CD14-positive monocyte (primary cell): ENCODE results near the gene OLFM3. TPM values are rescaled to one million over a fixed set of nuclear protein-coding genes. Genes with fewer than 3 reads are reported as not detected.

Experiments
- DNase-seq, 3 donors: peaks; one replicate each; pipeline ENCODE4 v3.0.0-alpha.2; 2011 to 2022
- H2AFZ ChIP-seq: 2 replicates; pipeline ENCODE4 v1.6.0; 2012; ENCODE audit warnings: mild to moderate bottlenecking, low read depth, low read length, inconsistent platforms; ENCODE audit not compliant: insufficient read depth, poor library complexity, severe bottlenecking
- H3K27ac ChIP-seq, 2 donors: 1 replicate in 1 of 2; 2 replicates in 1 of 2; pipeline ENCODE4 v1.5.1; 2012 to 2013; ENCODE audit warnings: low read length in 2 of 2, control low read depth in 1 of 2, inconsistent platforms in 1 of 2, low read depth in 1 of 2, mild to moderate bottlenecking in 1 of 2
- H3K27me3 ChIP-seq, 2 donors: one replicate each; pipeline versions ENCODE4 v1.6.0 to v1.6.1; 2011 to 2013; ENCODE audit warnings: low read length in 2 of 2; ENCODE audit not compliant: control insufficient read depth in 2 of 2, insufficient read depth in 2 of 2
- H3K36me3 ChIP-seq, 2 donors: replicated peaks in 1 of 2; 1 replicate in 1 of 2; 2 replicates in 1 of 2; pipeline versions ENCODE4 v1.5.1 to v1.6.1; 2012 to 2013; ENCODE audit warnings: low read length in 2 of 2, control low read depth in 1 of 2, inconsistent platforms in 1 of 2, mild to moderate bottlenecking in 1 of 2; ENCODE audit not compliant: insufficient read depth in 2 of 2, control insufficient read depth in 1 of 2
- H3K4me1 ChIP-seq, 2 donors: 1 replicate in 1 of 2; 2 replicates in 1 of 2; pipeline versions ENCODE4 v1.5.1 to v1.6.1; 2012 to 2013; ENCODE audit warnings: low read length in 2 of 2, control low read depth in 1 of 2, inconsistent platforms in 1 of 2, mild to moderate bottlenecking in 1 of 2, moderate library complexity in 1 of 2; ENCODE audit not compliant: insufficient read depth in 2 of 2, control insufficient read depth in 1 of 2
- H3K4me2 ChIP-seq: replicated peaks from 2 replicates; pipeline ENCODE3; 2012; ENCODE audit warnings: low read length, moderate library complexity, mild to moderate bottlenecking; ENCODE audit not compliant: poor library complexity, severe bottlenecking; ENCODE audit errors: extremely low read depth
- H3K4me3 ChIP-seq, 3 experiments: fragments of 200-600 bp in 1 of 3; sonication (generic) in 1 of 3; replicated peaks in 1 of 3; 1 replicate in 2 of 3; 2 replicates in 1 of 3; pipeline ENCODE4 v1.5.1; 2011 to 2013; ENCODE audit warnings: low read length in 3 of 3, mild to moderate bottlenecking in 3 of 3, control low read depth in 2 of 3, low read depth in 2 of 3, inconsistent platforms in 1 of 3, moderate library complexity in 1 of 3
- H3K79me2 ChIP-seq: 2 replicates; pipeline ENCODE4 v1.6.0; 2012; ENCODE audit warnings: mild to moderate bottlenecking, control low read depth, inconsistent platforms, low read length, moderate library complexity; ENCODE audit not compliant: insufficient read depth
- H3K9ac ChIP-seq: 2 replicates; pipeline ENCODE4 v1.6.0; 2017; ENCODE audit warnings: low read length, mild to moderate bottlenecking; ENCODE audit not compliant: insufficient read depth, poor library complexity, severe bottlenecking
- H3K9me3 ChIP-seq, 2 donors: replicated peaks in 1 of 2; 1 replicate in 1 of 2; 2 replicates in 1 of 2; pipeline versions ENCODE4 v1.5.1 to v1.6.1; 2012 to 2013; ENCODE audit warnings: low read length in 2 of 2, control low read depth in 1 of 2; ENCODE audit not compliant: control insufficient read depth in 1 of 2, insufficient read depth in 1 of 2
- H4K20me1 ChIP-seq: 2 replicates; pipeline ENCODE4 v1.6.0; 2012; ENCODE audit warnings: mild to moderate bottlenecking, low read length, control low read depth, moderate library complexity; ENCODE audit not compliant: insufficient read depth
- H3K27ac Mint-ChIP-seq, 7 donors: one replicate each; pipeline ENCODE4 v1.8.0; 2020; ENCODE audit warnings: mild to moderate bottlenecking in 7 of 7, mixed read lengths in 7 of 7, moderate library complexity in 6 of 7, inconsistent platforms in 2 of 7
- H3K27me3 Mint-ChIP-seq, 3 donors: one replicate each; pipeline ENCODE4 v1.8.0; 2021 to 2022; ENCODE audit warnings: low read depth in 3 of 3, mild to moderate bottlenecking in 3 of 3, mixed read lengths in 3 of 3, moderate library complexity in 3 of 3, inconsistent platforms in 1 of 3
- H3K36me3 Mint-ChIP-seq, 2 donors: one replicate each; pipeline ENCODE4 v1.8.0; 2020; ENCODE audit warnings: mixed read lengths in 2 of 2, inconsistent platforms in 1 of 2, mild to moderate bottlenecking in 1 of 2
- H3K4me1 Mint-ChIP-seq: one replicate; pipeline ENCODE4 v1.8.0; 2020; ENCODE audit warnings: mild to moderate bottlenecking, mixed read lengths
- H3K4me3 Mint-ChIP-seq, 2 donors: one replicate each; pipeline ENCODE4 v1.8.0; 2020; ENCODE audit warnings: mild to moderate bottlenecking in 2 of 2, mixed read lengths in 2 of 2, moderate library complexity in 1 of 2
- H3K9me3 Mint-ChIP-seq, 7 donors: one replicate each; pipeline ENCODE4 v1.8.0; 2020 to 2022; ENCODE audit warnings: mixed read lengths in 7 of 7, mild to moderate bottlenecking in 6 of 7, moderate library complexity in 6 of 7, inconsistent platforms in 2 of 7
- WGBS: methylation state at CpG from one replicate; pipeline ENCODE4 v1.1.5; 2013; ENCODE audit warnings: missing lambda C conversion rate; ENCODE audit not compliant: insufficient coverage; 5-methylcytosine and 5-hydroxymethylcytosine counted together
- intact Hi-C, 2 donors: fragments of 100-400 bp; cut with micrococcal nuclease; formaldehyde crosslinking; loops; one replicate each; pipeline versions ENCODE4 v1.15.0 to v1.15.1; 2023
- polyA plus RNA-seq, 3 donors: library from polyadenylated mRNA; depleted of rRNA in 1 of 3; unstranded in 2 of 3; stranded (reverse) in 1 of 3; fragments of 300-500 nt in 2 of 3; fragments of >200 nt in 1 of 3; fragmentation: Illumina TruSeq in 2 of 3; gene quantifications; 1 replicate in 2 of 3; 2 replicates in 1 of 3; pipeline ENCODE4 v1.2.3, GENCODE V29; 2012 to 2021
- TF ChIP-seq, protein P1 (sequence below): fragments of 200-600 bp; IDR thresholded peaks from one replicate; pipeline ENCODE4 v1.8.0; 2022; ENCODE audit warnings: antibody characterized with exemption, mild to moderate bottlenecking

Gene OLFM3
- polyA plus RNA-seq, 3 donors: not detected

- no peak overlapping the region for H3K9ac ChIP-seq
- H3K4me3 ChIP-seq: no peak overlapping the region
- H3K27ac ChIP-seq: no peak overlapping the region
- peaks cover 0 to 4% (median 1%) of the 10 kb centered on the region in 7 donors for H3K9me3 Mint-ChIP-seq
- H3K79me2 ChIP-seq: no peaks in the 10 kb centered on the region
- intact Hi-C loops: no loop called here
- H3K27ac Mint-ChIP-seq: no peak overlapping the region
- peaks cover 0 to 2% of the 10 kb centered on the region in 2 donors for H3K27me3 ChIP-seq
- H3K27me3 Mint-ChIP-seq: peaks cover 0 to 2% (median 0%) of the 10 kb centered on the region in 3 donors
- H2AFZ ChIP-seq: no peak overlapping the region
- no peaks in the 10 kb centered on the region for H3K36me3 ChIP-seq
- TF ChIP-seq, protein P1, sequence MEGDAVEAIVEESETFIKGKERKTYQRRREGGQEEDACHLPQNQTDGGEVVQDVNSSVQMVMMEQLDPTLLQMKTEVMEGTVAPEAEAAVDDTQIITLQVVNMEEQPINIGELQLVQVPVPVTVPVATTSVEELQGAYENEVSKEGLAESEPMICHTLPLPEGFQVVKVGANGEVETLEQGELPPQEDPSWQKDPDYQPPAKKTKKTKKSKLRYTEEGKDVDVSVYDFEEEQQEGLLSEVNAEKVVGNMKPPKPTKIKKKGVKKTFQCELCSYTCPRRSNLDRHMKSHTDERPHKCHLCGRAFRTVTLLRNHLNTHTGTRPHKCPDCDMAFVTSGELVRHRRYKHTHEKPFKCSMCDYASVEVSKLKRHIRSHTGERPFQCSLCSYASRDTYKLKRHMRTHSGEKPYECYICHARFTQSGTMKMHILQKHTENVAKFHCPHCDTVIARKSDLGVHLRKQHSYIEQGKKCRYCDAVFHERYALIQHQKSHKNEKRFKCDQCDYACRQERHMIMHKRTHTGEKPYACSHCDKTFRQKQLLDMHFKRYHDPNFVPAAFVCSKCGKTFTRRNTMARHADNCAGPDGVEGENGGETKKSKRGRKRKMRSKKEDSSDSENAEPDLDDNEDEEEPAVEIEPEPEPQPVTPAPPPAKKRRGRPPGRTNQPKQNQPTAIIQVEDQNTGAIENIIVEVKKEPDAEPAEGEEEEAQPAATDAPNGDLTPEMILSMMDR: no peak
- DNase-seq: no peak
- H3K4me3 Mint-ChIP-seq: no peak overlapping the region
- H4K20me1 ChIP-seq: no peaks in the 10 kb centered on the region
- no peaks in the 10 kb centered on the region for H3K9me3 ChIP-seq
- no peaks in the 10 kb centered on the region for H3K4me1 ChIP-seq
- H3K4me1 Mint-ChIP-seq: no peaks in the 10 kb centered on the region
- WGBS: 67% methylated on average over 1 of the region's 3 CpGs
- H3K4me2 ChIP-seq: no peak overlapping the region
- no peaks in the 10 kb centered on the region for H3K36me3 Mint-ChIP-seq
These were observed 149.1 kb downstream of the OLFM3 start for GRCh38 chr1:101847626-101848025.

DNA sequence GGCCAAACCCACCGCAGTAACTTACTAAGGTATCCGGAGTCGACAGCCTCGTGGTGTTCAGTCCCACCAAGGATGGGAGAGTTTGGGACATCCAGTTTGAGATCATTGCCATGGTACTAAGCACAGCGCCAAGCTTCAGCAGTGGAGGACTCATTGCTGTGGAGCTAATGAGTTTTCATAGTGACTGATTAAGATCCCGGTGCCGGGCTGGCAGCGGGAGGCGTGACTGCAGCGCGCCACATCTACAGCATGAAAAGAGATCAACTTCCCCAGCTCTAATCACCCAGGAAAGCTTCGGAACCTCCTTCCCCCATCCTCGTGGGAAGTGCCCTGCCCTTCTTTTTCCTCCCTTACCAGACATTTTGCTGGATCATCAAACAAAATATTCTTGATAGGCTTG, 149.9 kb downstream of the OLFM3 start:
- H3K4me1 ChIP-seq: no peaks in the 10 kb centered on the region
- H3K4me2 ChIP-seq: no peak overlapping the region
- no peak overlapping the region for H3K4me3 Mint-ChIP-seq
- TF ChIP-seq, protein P1: no peak
- H3K36me3 Mint-ChIP-seq: no peaks in the 10 kb centered on the region
- H3K27me3 ChIP-seq: peaks cover 0 to 2% of the 10 kb centered on the region in 2 donors
- no peak overlapping the region for H3K4me3 ChIP-seq
- no peak overlapping the region for H3K27ac ChIP-seq
- H3K27ac Mint-ChIP-seq: no peak overlapping the region
- peaks cover 0 to 2% (median 0%) of the 10 kb centered on the region in 3 donors for H3K27me3 Mint-ChIP-seq
- H3K36me3 ChIP-seq: no peaks in the 10 kb centered on the region
- no peaks in the 10 kb centered on the region for H3K4me1 Mint-ChIP-seq
- H3K9me3 ChIP-seq: no peaks in the 10 kb centered on the region
- no peak overlapping the region for H2AFZ ChIP-seq
- no peaks in the 10 kb centered on the region for H4K20me1 ChIP-seq
- H3K79me2 ChIP-seq: no peaks in the 10 kb centered on the region
- DNase-seq: no peak
- peaks cover 0 to 4% (median 3%) of the 10 kb centered on the region in 7 donors for H3K9me3 Mint-ChIP-seq
- no peak overlapping the region for H3K9ac ChIP-seq
- intact Hi-C loops: no loop called here
- 37% methylated on average over 5 of the region's 13 CpGs for WGBS
